GM18526 (cell line): ENCODE measurements around the gene NCEH1.

ENCODE experiments used
- POLR2A ChIP-seq: IDR thresholded peaks from 3 replicates; pipeline ENCODE4 v1.6.1; 2011; ENCODE audit not compliant: insufficient read length; ENCODE audit errors: extremely low read depth

NCEH1 gene

GRCh38 chr3:172694573-172695246 lies 16.2 kb downstream of the NCEH1 start:
- TF ChIP-seq POLR2A: no peak

- TF ChIP-seq POLR2A: no peak
Measured at GRCh38 chr3:172692751-172693338, 18.0 kb downstream of the NCEH1 start.

GRCh38 chr3:172690936-172691335 lies 19.9 kb downstream of the NCEH1 start:
- TF ChIP-seq POLR2A: no peak

GRCh38 chr3:172688588-172688987 lies 22.3 kb downstream of the NCEH1 start:
- TF ChIP-seq POLR2A: no peak

- TF ChIP-seq POLR2A: no peak
Measured at GRCh38 chr3:172687501-172687900, 23.4 kb downstream of the NCEH1 start.

- TF ChIP-seq POLR2A: no peak
Measured at GRCh38 chr3:172685331-172686214, 25.3 kb downstream of the NCEH1 start.

- TF ChIP-seq POLR2A: no peak
Measured at GRCh38 chr3:172680684-172681083, 30.2 kb downstream of the NCEH1 start.

GRCh38 chr3:172679599-172679998 lies 31.3 kb downstream of the NCEH1 start:
- no peak for TF ChIP-seq POLR2A

- no peak for TF ChIP-seq POLR2A
Measured at GRCh38 chr3:172678068-172678467, 32.8 kb downstream of the NCEH1 start.

- TF ChIP-seq POLR2A: no peak
Measured at GRCh38 chr3:172676196-172676922, 34.5 kb downstream of the NCEH1 start.

- no peak for TF ChIP-seq POLR2A
Measured at GRCh38 chr3:172675441-172676193, 35.2 kb downstream of the NCEH1 start.

- no peak for TF ChIP-seq POLR2A
Measured at GRCh38 chr3:172673210-172673679, 37.6 kb downstream of the NCEH1 start.

- no peak for TF ChIP-seq POLR2A
Measured at GRCh38 chr3:172669021-172669420, 41.8 kb downstream of the NCEH1 start.

- TF ChIP-seq POLR2A: no peak
Measured at GRCh38 chr3:172666873-172667694, 43.8 kb downstream of the NCEH1 start.
